Ureter (tissue), 1 donor: ENCODE results near the gene RBMS2. TPM values are rescaled to one million over a fixed set of nuclear protein-coding genes. Genes with fewer than 3 reads are reported as not detected.
A peak's percentile ranks its signal among the peaks of the same experiment; 100 is the strongest.

Experiments used
- DNase-seq: peaks from one replicate; pipeline ENCODE4 v3.0.0-alpha.2; 2020; ENCODE audit warnings: low spot score
- total RNA-seq: library from RNA; stranded (reverse); gene quantifications from one replicate; pipeline ENCODE4 v1.2.4, GENCODE V29; 2023
- donor health status: DM: yes; HTN: yes; CAD: no.

RBMS2 gene
- total RNA-seq, 1 donor from 2014 or later: 49.4 TPM

- DNase-seq: peak; percentile 83
Measured at GRCh38 chr12:56631790-56632700, 110.4 kb downstream of the RBMS2 start.

- no peak for DNase-seq
Measured at GRCh38 chr12:56632701-56633467, 111.3 kb downstream of the RBMS2 start.

- DNase-seq: no peak
Measured at GRCh38 chr12:56633468-56634241, 112.0 kb downstream of the RBMS2 start.

GRCh38 chr12:56634242-56634836, 112.7 kb downstream of the RBMS2 start:
- DNase-seq: peak; percentile 75

- peak; percentile 83 for DNase-seq
Measured at GRCh38 chr12:56634837-56635791, 113.5 kb downstream of the RBMS2 start.

GRCh38 chr12:56635806-56636674, 114.4 kb downstream of the RBMS2 start:
- peak; percentile 95 for DNase-seq

- DNase-seq: peak; percentile 98
Measured at GRCh38 chr12:56636675-56637540, 115.3 kb downstream of the RBMS2 start.

- DNase-seq: no peak
Measured at GRCh38 chr12:56637621-56638020, 116.0 kb downstream of the RBMS2 start.

GRCh38 chr12:56641219-56641618, 119.6 kb downstream of the RBMS2 start:
- DNase-seq: no peak

- no peak for DNase-seq
Measured at GRCh38 chr12:56644654-56645053, 123.0 kb downstream of the RBMS2 start.

- DNase-seq: no peak
Measured at GRCh38 chr12:56645201-56645716, 123.6 kb downstream of the RBMS2 start.

Other genes with a start within 250 kb of the RBMS2 start
- gene CS, start 221.5 kb upstream of the RBMS2 start, total RNA-seq: 196 TPM
- gene CNPY2, start 205.8 kb upstream of the RBMS2 start, total RNA-seq: 122 TPM
- gene PAN2, start 187.8 kb upstream of the RBMS2 start, total RNA-seq: 103 TPM
- 0.49 TPM for gene IL23A, start 182.9 kb upstream of the RBMS2 start, total RNA-seq
- gene STAT2, start 161.7 kb upstream of the RBMS2 start, total RNA-seq: 158 TPM
- not detected for gene APOF, start 159.0 kb upstream of the RBMS2 start, total RNA-seq
- 11.0 TPM for gene TIMELESS, start 72.4 kb upstream of the RBMS2 start, total RNA-seq
- not detected for gene MIP, start 67.2 kb upstream of the RBMS2 start, total RNA-seq
- gene SPRYD4, start 53.2 kb upstream of the RBMS2 start, total RNA-seq: 6.8 TPM
- gene GLS2, start 33.7 kb upstream of the RBMS2 start, total RNA-seq: 4.5 TPM
- 141 TPM for gene BAZ2A, start 108.5 kb downstream of the RBMS2 start, total RNA-seq
- gene ATP5F1B, start 124.2 kb downstream of the RBMS2 start, total RNA-seq: 601 TPM
- gene PTGES3, start 166.5 kb downstream of the RBMS2 start, total RNA-seq: 212 TPM
- gene NACA, start 203.5 kb downstream of the RBMS2 start, total RNA-seq: 1,021 TPM
- 4.6 TPM for gene PRIM1, start 230.5 kb downstream of the RBMS2 start, total RNA-seq
- 1.1 TPM for gene HSD17B6, start 241.5 kb downstream of the RBMS2 start, total RNA-seq